GM23338 (cell line): ENCODE results near the gene CASP3. TPM values are rescaled to one million over a fixed set of nuclear protein-coding genes. Genes with fewer than 3 reads are reported as not detected.

Experiments
- ATAC-seq: fragments of 200-7000 bp; cut with Tn5 transposase; 3 replicates; pipeline ENCODE4 v1.9.1; 2020
- DNase-seq: peaks from one replicate; pipeline ENCODE4 v3.0.0-alpha.2; 2015; ENCODE audit warnings: low spot score
- H2AFZ ChIP-seq: fragments of 200-600 bp; sonication (generic); 2 replicates; pipeline ENCODE4 v1.8.0; 2016; ENCODE audit warnings: antibody characterized with exemption, mild to moderate bottlenecking, moderate library complexity
- H3F3A ChIP-seq: fragments of 200-600 bp; sonication (generic); replicated peaks from 2 replicates; pipeline ENCODE4 v1.8.0; 2017; ENCODE audit warnings: antibody characterized with exemption, mixed run types, low read depth
- H3K27ac ChIP-seq: fragments of 200-600 bp; sonication (generic); 2 replicates; pipeline ENCODE4 v1.6.1; 2016; ENCODE audit warnings: low read depth
- H3K27me3 ChIP-seq: fragments of 200-600 bp; sonication (generic); 2 replicates; pipeline ENCODE4 v1.8.0; 2016; ENCODE audit warnings: mild to moderate bottlenecking, mixed run types, moderate library complexity; ENCODE audit not compliant: insufficient read depth
- H3K36me3 ChIP-seq: fragments of 200-600 bp; sonication (generic); 2 replicates; pipeline ENCODE4 v1.8.0; 2016; ENCODE audit warnings: mild to moderate bottlenecking; ENCODE audit not compliant: insufficient read depth
- H3K4me1 ChIP-seq: fragments of 200-600 bp; sonication (generic); 2 replicates; pipeline ENCODE4 v1.8.0; 2016; ENCODE audit warnings: mild to moderate bottlenecking, moderate library complexity; ENCODE audit not compliant: insufficient read depth
- H3K4me2 ChIP-seq: fragments of 200-600 bp; sonication (generic); 2 replicates; pipeline ENCODE4 v1.7.1; 2017; ENCODE audit warnings: mixed run types
- H3K4me3 ChIP-seq: fragments of 200-600 bp; sonication (generic); 2 replicates; pipeline ENCODE4 v1.6.1; 2016; ENCODE audit warnings: mixed run types
- H3K79me2 ChIP-seq: fragments of 200-600 bp; sonication (generic); replicated peaks from 2 replicates; pipeline ENCODE4 v1.8.0; 2017; ENCODE audit warnings: mild to moderate bottlenecking; ENCODE audit not compliant: insufficient read depth
- H3K9me2 ChIP-seq: fragments of 200-600 bp; sonication (generic); 2 replicates; pipeline ENCODE4 v1.8.0; 2017; ENCODE audit not compliant: insufficient read depth
- H4K20me1 ChIP-seq: fragments of 200-600 bp; sonication (generic); replicated peaks from 2 replicates; pipeline ENCODE4 v1.8.0; 2017; ENCODE audit warnings: mild to moderate bottlenecking; ENCODE audit not compliant: insufficient read depth
- H3K27ac Mint-ChIP-seq: 2 replicates; pipeline ENCODE4 v1.8.0; 2020; ENCODE audit warnings: inconsistent platforms, mild to moderate bottlenecking, moderate library complexity, mixed read lengths
- H3K27me3 Mint-ChIP-seq: 3 replicates; pipeline ENCODE4 v1.8.0; 2022; ENCODE audit warnings: low read depth, mild to moderate bottlenecking, moderate library complexity, mixed read lengths, inconsistent platforms; ENCODE audit not compliant: insufficient read depth, poor library complexity
- H3K36me3 Mint-ChIP-seq: 3 replicates; pipeline ENCODE4 v1.8.0; 2021; ENCODE audit warnings: low read depth, mild to moderate bottlenecking, inconsistent platforms, moderate library complexity, mixed read lengths
- H3K4me1 Mint-ChIP-seq: 3 replicates; pipeline ENCODE4 v1.8.0; 2020; ENCODE audit warnings: mild to moderate bottlenecking, inconsistent platforms, mixed read lengths
- H3K4me3 Mint-ChIP-seq: 3 replicates; pipeline ENCODE4 v1.8.0; 2021; ENCODE audit warnings: moderate library complexity, mild to moderate bottlenecking, inconsistent platforms, mixed read lengths
- H3K9me3 Mint-ChIP-seq: 3 replicates; pipeline ENCODE4 v1.8.0; 2020; ENCODE audit warnings: moderate library complexity, mild to moderate bottlenecking, inconsistent platforms, mixed read lengths
- CREB1 ChIP-seq: fragments of 250-450 bp; sonication (Bioruptor Pico); IDR thresholded peaks from 2 replicates; pipeline ENCODE4 v1.5.0; 2020; ENCODE audit warnings: low read depth, mild to moderate bottlenecking, moderate library complexity
- ETS1 ChIP-seq: IDR thresholded peaks from 2 replicates; pipeline ENCODE4 v1.6.1; 2016; ENCODE audit warnings: antibody characterized with exemption
- EZH2 ChIP-seq: fragments of 200-600 bp; sonication (generic); IDR thresholded peaks from one replicate; pipeline ENCODE4 v1.8.0; 2017; ENCODE audit warnings: antibody characterized with exemption, mild to moderate bottlenecking, low read depth; ENCODE audit not compliant: unreplicated experiment
- EZH2phosphoT487 ChIP-seq: fragments of 200-600 bp; sonication (generic); IDR thresholded peaks from one replicate; pipeline ENCODE4 v1.8.1; 2018; ENCODE audit warnings: antibody characterized with exemption; ENCODE audit not compliant: unreplicated experiment
- JUNB ChIP-seq: IDR thresholded peaks from one replicate; pipeline ENCODE4 v1.6.1; 2016; ENCODE audit warnings: antibody characterized with exemption; ENCODE audit not compliant: unreplicated experiment
- NANOG ChIP-seq: IDR thresholded peaks from 2 replicates; pipeline ENCODE4 v1.6.1; 2016; ENCODE audit warnings: antibody characterized with exemption, borderline replicate concordance
- POLR2AphosphoS5 ChIP-seq: IDR thresholded peaks from 2 replicates; pipeline ENCODE4 v1.6.1; 2016; ENCODE audit warnings: antibody characterized with exemption, low read depth
- REST ChIP-seq: IDR thresholded peaks from one replicate; pipeline ENCODE4 v1.6.1; 2018; ENCODE audit warnings: antibody characterized with exemption; ENCODE audit not compliant: unreplicated experiment
- STAT1 ChIP-seq: IDR thresholded peaks from one replicate; pipeline ENCODE4 v1.6.1; 2016; ENCODE audit warnings: antibody characterized with exemption; ENCODE audit not compliant: unreplicated experiment
- ZNF114 ChIP-seq: fragments of 250-450 bp; sonication (Bioruptor Pico); IDR thresholded peaks from 2 replicates; pipeline ENCODE4 v1.5.0; 2020; ENCODE audit warnings: mild to moderate bottlenecking, moderate library complexity
- ZNF331 ChIP-seq: fragments of 250-450 bp; sonication (Bioruptor Pico); IDR thresholded peaks from 2 replicates; pipeline ENCODE4 v1.5.0; 2020; ENCODE audit warnings: low read depth, mild to moderate bottlenecking, moderate library complexity
- polyA plus RNA-seq: library from polyadenylated mRNA; unstranded; fragments of >200 nt; fragmentation: Nextera tagmentation; extraction: Ambion mirVana; gene quantifications from 2 replicates; pipeline ENCODE4 v1.2.1, GENCODE V29; 2016
- total RNA-seq: library from RNA; depleted of rRNA; stranded (reverse); fragments of >200 nt; shearing (Covaris generic); gene quantifications from 2 replicates; pipeline ENCODE4 v1.2.3, GENCODE V29; 2014
- TF ChIP-seq, protein P1 (sequence below): fragments of 250-450 bp; sonication (Bioruptor Pico); IDR thresholded peaks from 2 replicates; pipeline ENCODE4 v1.5.0; 2020; ENCODE audit warnings: mild to moderate bottlenecking, moderate library complexity
- TF ChIP-seq, protein P2 (sequence below), 2 experiments: fragments of 200-600 bp in 1 of 2; sonication (generic) in 1 of 2; conservative IDR thresholded peaks; 2 replicates each; pipeline versions ENCODE4 v1.5.1 to v1.6.1; 2016 to 2017; ENCODE audit warnings: antibody characterized with exemption in 2 of 2, low read depth in 2 of 2, mild to moderate bottlenecking in 2 of 2, moderate library complexity in 1 of 2

The CASP3 gene
- total and polyA plus RNA-seq, 2 experiments from 2014 or later = 50.5 to 84.4 TPM

DNA sequence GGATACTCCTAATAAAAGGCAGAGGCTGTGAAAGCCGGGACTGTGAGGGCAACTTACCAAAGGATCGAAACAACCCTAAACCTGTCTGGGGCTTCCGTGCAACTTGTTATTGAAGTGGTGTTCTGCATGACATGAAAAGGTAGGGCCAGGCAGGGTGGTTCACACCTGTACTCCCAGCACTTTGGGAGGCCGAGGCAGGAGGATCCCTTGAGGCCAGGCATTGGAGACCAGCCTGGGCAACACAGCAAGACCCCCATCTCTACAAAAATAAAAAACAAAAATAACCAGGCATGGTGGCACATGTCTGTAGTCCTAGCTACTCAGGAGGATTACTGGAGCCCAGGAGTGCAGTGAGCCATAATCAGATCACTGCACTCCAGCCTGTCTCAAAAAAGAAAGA is 12.3 kb downstream of the CASP3 start:
- H3K4me1 ChIP-seq = no peaks in the 10 kb centered on the region
- TF ChIP-seq JUNB (no peak), ETS1 (no peak), ZNF114 (CRISPR knock-in tag) (no peak), EZH2phosphoT487 (no peak), ZNF331 (CRISPR knock-in tag) (no peak), NANOG (no peak), POLR2AphosphoS5 (no peak), CREB1 (no peak), EZH2 (no peak), REST (no peak), STAT1 (no peak)
- TF ChIP-seq, protein P1, sequence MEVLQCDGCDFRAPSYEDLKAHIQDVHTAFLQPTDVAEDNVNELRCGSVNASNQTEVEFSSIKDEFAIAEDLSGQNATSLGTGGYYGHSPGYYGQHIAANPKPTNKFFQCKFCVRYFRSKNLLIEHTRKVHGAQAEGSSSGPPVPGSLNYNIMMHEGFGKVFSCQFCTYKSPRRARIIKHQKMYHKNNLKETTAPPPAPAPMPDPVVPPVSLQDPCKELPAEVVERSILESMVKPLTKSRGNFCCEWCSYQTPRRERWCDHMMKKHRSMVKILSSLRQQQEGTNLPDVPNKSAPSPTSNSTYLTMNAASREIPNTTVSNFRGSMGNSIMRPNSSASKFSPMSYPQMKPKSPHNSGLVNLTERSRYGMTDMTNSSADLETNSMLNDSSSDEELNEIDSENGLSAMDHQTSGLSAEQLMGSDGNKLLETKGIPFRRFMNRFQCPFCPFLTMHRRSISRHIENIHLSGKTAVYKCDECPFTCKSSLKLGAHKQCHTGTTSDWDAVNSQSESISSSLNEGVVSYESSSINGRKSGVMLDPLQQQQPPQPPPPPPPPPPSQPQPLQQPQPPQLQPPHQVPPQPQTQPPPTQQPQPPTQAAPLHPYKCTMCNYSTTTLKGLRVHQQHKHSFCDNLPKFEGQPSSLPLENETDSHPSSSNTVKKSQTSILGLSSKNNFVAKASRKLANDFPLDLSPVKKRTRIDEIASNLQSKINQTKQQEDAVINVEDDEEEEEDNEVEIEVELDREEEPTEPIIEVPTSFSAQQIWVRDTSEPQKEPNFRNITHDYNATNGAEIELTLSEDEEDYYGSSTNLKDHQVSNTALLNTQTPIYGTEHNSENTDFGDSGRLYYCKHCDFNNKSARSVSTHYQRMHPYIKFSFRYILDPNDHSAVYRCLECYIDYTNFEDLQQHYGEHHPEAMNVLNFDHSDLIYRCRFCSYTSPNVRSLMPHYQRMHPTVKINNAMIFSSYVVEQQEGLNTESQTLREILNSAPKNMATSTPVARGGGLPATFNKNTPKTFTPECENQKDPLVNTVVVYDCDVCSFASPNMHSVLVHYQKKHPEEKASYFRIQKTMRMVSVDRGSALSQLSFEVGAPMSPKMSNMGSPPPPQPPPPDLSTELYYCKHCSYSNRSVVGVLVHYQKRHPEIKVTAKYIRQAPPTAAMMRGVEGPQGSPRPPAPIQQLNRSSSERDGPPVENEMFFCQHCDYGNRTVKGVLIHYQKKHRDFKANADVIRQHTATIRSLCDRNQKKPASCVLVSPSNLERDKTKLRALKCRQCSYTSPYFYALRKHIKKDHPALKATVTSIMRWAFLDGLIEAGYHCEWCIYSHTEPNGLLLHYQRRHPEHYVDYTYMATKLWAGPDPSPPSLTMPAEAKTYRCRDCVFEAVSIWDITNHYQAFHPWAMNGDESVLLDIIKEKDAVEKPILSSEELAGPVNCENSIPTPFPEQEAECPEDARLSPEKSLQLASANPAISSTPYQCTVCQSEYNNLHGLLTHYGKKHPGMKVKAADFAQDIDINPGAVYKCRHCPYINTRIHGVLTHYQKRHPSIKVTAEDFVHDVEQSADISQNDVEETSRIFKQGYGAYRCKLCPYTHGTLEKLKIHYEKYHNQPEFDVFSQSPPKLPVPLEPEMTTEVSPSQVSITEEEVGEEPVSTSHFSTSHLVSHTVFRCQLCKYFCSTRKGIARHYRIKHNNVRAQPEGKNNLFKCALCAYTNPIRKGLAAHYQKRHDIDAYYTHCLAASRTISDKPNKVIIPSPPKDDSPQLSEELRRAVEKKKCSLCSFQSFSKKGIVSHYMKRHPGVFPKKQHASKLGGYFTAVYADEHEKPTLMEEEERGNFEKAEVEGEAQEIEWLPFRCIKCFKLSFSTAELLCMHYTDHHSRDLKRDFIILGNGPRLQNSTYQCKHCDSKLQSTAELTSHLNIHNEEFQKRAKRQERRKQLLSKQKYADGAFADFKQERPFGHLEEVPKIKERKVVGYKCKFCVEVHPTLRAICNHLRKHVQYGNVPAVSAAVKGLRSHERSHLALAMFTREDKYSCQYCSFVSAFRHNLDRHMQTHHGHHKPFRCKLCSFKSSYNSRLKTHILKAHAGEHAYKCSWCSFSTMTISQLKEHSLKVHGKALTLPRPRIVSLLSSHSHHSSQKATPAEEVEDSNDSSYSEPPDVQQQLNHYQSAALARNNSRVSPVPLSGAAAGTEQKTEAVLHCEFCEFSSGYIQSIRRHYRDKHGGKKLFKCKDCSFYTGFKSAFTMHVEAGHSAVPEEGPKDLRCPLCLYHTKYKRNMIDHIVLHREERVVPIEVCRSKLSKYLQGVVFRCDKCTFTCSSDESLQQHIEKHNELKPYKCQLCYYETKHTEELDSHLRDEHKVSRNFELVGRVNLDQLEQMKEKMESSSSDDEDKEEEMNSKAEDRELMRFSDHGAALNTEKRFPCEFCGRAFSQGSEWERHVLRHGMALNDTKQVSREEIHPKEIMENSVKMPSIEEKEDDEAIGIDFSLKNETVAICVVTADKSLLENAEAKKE = no peak
- TF ChIP-seq, protein P2, sequence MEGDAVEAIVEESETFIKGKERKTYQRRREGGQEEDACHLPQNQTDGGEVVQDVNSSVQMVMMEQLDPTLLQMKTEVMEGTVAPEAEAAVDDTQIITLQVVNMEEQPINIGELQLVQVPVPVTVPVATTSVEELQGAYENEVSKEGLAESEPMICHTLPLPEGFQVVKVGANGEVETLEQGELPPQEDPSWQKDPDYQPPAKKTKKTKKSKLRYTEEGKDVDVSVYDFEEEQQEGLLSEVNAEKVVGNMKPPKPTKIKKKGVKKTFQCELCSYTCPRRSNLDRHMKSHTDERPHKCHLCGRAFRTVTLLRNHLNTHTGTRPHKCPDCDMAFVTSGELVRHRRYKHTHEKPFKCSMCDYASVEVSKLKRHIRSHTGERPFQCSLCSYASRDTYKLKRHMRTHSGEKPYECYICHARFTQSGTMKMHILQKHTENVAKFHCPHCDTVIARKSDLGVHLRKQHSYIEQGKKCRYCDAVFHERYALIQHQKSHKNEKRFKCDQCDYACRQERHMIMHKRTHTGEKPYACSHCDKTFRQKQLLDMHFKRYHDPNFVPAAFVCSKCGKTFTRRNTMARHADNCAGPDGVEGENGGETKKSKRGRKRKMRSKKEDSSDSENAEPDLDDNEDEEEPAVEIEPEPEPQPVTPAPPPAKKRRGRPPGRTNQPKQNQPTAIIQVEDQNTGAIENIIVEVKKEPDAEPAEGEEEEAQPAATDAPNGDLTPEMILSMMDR (conservative IDR thresholded peaks at IDR 0.05; ENCODE audit: low read depth in 2 of 2) = no peak
- no peaks in the 10 kb centered on the region for H3K9me2 ChIP-seq
- no peaks in the 10 kb centered on the region for H3K9me3 Mint-ChIP-seq
- no peak overlapping the region for H3K4me3 ChIP-seq
- peaks cover 18% of the 10 kb centered on the region for H4K20me1 ChIP-seq
- H3K36me3 ChIP-seq = peaks cover 12% of the 10 kb centered on the region
- no peak overlapping the region for H3K4me3 Mint-ChIP-seq
- H3K27ac ChIP-seq = no peak overlapping the region
- no peak overlapping the region for H3K27ac Mint-ChIP-seq
- DNase-seq (no peak), ATAC-seq (no peak)
- H3K4me2 ChIP-seq = no peak overlapping the region
- H3K27me3 ChIP-seq = no peaks in the 10 kb centered on the region
- peaks cover 20% of the 10 kb centered on the region for H3K4me1 Mint-ChIP-seq
- peaks cover 73% of the 10 kb centered on the region for H3K79me2 ChIP-seq
- no peaks in the 10 kb centered on the region for H3K27me3 Mint-ChIP-seq
- no peaks in the 10 kb centered on the region for H3F3A ChIP-seq
- H3K36me3 Mint-ChIP-seq = peaks cover 71% of the 10 kb centered on the region
- no peak overlapping the region for H2AFZ ChIP-seq
